Stimulated activated CD8-positive, alpha-beta memory T cell treated with anti-CD3 and anti-CD28 coated beads, Interleukin-7, amount 100 ng/mL, for 4 hours (primary cell): ENCODE data around the gene CFAP46.

Source experiments
- DNase-seq, 2 donors: peaks; one replicate each; pipeline ENCODE4 v3.0.0-alpha.2; 2020; ENCODE audit warnings: low read depth in 2 of 2

CFAP46 gene

DNA sequence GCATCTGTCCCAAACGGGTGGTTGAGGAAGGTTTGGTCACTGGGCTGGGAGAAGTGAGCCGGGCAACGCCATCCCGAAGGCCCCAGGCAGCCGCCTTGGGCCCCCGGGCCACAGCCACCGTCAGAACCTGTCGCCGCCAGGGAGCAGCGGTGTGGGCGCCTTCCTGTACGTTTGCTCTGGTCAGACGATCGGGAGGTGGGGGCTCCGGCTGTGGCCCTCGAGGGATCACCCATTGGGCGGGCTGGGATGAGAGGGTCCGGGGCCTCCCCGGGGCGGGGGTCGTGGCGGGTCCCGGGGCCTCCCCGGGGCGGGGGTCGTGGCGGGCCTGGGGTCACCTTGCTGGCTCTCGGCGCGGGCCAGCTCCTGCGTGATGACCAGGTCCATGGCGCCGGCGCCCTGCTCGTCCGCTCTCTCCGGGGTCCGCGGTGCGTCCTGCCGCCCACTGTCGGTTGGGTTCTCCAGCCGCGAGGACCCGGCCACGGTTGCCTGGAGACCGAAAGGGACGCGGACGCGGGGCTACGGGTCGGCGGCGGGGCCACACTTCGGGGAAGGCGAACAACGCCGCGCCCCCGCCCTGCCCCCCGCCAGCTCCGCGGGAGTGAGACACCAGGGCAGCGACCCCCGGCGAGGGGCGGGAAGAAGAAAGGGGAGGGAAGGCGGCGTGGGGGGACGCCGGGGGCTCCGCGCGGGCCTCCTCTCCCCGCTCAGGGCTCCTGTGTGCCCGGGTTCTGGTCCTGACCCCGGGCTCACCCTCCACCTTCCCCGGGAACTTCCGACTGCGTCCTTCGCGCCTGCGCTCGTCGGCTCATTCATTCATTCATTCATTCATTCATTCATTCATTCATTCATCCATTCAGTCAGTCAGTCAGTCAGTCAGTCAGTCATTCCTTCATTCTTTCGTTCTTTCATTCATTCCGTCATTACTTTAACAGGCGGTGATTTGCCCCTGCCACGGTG, at the start of gene CFAP46:
TSS of gene CFAP46 (minus strand) at position 470 of the 957 bp plus-strand sequence. CDS start at position 384, 86 bp downstream.
- no peak for DNase-seq

DNA sequence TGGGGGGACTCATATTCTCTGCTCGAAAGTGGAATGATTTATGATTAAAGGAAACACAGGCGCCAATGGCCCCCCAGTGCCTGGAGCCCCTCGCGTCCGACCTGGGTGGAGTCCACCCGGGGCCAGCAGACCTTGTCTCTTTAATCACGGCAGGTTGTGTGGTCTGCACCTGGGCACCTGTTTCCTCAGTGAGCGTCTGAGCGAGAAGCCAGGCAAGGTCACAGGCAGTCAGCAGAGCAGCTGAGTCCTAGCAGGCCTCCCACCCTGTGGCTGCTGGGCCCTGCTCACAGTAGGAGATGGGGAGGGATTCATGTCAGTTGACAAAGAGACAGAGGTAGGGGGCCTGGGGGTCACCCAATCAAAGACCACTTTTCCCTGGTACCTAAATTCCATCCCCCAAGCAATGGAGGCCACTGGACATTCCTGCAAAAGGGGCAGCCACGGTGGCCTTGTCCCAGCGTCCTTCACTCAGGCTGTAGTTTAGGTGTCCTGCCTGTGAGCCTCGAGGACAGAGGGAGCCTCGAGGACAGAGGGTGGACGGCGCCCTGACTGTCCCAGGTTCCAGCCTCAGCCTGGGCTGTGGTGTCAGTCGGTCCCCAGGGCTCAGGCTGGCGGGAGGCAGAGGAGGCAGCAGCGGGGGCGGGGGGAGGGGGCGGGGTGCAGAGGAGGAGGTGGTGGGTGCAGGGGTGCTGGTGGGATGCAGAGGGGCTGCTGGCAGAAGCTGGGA, 49.5 kb upstream of the CFAP46 start:
- no peak for DNase-seq

DNA sequence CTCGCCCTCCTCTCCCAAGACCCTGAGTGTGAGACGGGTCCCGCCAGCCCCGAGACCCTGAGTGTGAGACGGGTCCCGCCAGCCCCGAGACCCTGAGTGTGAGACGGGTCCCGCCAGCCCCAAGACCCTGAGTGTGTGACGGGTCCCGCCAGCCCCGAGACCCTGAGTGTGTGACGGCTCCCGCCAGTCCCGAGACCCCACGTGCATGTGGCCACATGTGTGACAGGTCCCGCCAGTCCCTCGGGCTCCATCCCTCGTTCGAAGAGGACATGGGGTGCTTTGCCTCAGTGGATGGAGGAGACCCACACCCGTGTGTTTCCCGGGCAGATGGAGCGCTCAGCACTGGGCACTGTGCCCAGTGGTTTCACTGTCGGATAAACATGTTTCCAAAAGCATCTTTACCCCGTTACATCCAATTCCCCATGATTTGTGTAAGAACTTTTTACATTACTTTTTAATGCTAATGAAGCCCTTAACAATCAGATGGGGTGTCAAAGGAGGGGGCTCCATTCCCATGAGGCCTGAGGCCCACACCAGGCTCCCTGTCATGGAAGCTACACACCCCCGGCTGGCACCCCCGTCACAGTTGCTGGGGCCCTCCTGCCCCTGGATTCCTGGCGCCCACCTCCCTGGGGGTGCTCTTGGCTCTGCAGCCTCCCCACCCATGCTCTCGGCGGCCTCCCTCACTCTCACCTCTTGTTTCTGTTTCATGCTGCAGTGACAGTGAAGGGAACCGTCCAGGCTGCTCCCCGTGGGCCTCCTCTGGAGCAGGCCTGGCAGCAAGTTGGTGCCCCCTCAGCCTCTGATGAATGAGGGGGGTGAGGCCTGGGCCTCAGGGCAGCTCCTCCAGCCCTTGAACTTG, 48.5 kb upstream of the CFAP46 start:
- DNase-seq, result no peak

DNA sequence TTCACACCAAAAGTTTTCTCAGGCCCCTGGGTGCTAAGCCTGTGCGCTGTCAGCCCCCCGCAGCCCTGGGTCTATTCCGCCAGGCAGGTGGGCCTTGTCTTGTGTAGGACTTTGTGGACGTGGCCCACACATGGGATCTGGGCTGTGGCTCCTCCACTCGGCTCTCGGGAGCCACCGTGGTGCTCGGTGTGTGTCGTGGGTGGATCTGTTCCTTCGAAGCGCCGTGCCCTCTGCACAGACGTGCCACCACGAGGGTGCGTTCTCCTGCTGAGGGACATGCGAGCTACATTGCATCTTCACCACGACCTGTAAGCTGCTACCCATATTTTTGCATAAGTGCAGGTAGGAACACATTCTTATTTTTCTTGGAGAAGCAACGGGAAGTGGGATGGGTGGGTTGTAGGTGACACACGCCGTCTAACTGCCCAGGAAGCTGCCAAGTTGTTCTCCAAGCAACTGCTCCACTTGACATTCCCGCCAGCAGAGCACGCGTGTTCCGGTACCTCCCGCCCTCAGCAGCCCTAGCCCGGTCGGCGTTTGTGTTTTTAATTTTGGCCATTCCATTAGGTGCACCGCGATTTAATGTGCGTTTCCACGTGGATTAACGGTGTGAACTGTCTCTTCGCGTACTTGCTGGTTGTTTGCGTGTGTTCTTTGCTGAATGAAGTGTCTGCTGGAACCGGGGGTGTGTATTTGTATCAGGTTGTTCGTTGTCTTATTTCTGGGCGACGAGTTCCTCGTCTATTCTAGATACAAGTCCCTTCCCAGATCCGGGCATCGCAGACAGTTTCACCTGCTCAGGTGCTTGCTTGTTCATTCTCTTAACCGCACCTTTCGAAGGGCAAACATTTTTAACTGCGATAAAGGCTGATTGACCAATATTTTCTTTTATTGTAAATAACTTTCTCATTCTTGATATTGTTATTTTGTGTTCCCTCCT, 47.4 kb upstream of the CFAP46 start:
- DNase-seq, result no peak

DNA sequence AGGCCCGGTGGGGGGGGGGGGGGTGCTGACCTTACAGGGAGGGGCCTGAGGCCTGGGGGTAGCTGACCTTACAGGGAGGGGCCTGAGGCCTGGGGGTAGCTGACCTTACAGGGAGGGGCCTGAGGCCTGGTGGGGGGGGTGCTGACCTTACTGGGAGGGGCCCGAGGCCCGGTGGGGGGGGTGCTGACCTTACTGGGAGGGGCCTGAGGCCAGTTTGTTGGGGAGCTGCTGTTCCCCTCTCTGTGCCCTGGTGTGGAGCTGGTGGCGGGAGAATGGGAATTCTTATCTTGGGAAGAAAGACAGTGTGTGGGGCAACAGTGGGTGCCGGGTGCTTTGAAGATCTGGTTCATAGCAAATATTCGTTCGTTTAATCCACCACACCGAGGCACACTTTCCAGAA, 46.6 kb upstream of the CFAP46 start:
- DNase-seq, result no peak

DNA sequence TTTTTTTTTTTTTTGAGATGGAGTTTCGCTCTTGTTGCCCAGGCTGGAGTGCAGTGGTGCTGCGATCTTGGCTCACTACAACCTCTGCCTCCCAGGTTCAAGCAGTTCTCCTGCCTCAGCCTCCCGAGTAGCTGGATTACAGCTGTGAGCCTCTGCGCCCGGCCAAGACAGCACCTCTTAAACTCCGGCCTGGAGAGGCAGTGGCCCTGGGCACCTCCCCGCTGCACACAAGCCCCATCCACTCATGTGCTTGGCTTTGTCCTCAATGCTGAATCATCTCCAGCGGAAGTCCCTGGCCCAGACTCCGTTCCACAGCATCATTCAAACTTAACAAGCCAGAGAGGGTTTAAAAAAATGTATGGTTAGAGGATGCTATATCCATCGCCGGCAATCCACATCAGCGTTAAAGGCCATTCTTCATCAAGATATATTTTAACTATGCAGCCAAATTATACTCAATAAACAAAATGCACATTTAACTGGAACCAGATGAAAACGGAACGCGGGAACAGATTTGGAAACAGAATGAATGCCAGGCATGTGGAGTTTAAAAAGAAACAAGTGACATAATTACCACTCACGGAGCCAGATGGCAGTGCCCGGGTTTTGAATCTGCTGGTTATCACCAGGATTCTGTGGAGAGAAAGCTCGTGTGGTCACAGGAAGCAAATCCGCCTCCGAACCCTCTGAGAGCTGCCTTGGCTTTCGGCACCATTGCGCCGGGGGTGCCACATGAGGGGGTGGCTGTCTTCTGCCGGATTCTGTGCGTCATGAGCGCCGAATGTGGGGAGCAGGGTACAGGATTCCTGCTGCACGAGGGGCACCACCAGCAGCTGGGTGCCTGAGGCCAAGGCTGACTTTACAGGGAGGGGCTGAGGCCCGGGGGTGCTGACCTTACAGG, 45.6 kb upstream of the CFAP46 start:
- no peak for DNase-seq

DNA sequence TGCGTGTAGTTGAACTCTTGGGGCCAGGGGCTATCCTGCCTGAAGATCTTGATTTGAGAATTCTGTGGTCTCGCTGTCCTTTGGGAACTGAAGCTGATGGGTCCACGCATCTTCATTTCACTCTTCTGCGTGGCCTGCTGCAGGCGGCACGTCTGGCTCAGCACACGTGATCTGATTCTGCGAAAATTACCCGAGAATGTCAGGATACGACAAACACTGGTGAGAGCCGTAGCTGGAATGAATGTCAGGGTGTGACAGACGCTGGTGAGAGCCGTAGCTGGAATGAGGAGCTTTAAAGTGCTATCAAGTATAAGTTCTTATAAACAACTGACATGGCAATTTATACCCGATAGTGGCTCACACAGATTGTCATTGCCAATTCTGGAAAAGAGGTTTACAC, 44.6 kb upstream of the CFAP46 start:
- no peak for DNase-seq

- no peak for DNase-seq
Measured at GRCh38 chr10:132986576-132986975, 44.2 kb upstream of the CFAP46 start.

DNA sequence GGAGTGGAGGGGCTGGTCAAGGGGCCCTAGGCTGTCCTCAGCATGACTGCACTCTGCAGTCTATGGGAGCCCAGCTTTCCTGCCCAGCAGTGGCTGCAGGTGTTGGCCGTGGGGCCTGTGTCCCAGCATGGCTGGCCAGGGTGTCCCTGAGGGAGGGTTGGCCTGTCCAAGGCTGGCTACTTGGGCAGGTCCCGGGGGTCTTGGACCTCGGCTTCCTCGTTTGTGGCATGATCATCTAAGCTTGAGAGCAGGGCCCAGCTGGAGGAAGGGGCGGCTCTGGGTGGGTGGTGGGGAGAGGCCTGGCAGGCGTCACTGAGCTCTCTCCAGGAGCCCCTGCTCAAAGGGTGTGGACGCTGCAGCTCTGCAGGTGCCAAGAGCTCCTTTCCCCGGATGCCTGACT, 43.7 kb upstream of the CFAP46 start:
- no peak for DNase-seq

DNA sequence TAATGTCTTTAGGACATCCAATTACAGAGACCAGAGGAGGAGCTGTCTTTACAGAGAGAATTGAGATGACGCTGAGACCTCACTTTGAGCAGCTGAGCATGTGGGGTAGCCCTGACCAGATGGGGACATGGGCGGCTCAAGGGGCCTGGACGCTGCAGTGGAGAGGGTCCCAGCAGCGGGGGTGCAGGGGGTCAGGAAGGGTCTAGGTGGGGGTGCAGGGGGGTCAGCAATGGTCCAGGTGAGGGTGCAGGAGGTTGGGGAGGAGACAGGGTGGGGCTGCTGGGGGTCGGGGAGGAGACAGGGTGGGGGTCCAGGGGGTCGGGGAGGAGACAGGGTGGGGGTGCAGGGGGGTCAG, 43.2 kb upstream of the CFAP46 start:
- no peak for DNase-seq

DNA sequence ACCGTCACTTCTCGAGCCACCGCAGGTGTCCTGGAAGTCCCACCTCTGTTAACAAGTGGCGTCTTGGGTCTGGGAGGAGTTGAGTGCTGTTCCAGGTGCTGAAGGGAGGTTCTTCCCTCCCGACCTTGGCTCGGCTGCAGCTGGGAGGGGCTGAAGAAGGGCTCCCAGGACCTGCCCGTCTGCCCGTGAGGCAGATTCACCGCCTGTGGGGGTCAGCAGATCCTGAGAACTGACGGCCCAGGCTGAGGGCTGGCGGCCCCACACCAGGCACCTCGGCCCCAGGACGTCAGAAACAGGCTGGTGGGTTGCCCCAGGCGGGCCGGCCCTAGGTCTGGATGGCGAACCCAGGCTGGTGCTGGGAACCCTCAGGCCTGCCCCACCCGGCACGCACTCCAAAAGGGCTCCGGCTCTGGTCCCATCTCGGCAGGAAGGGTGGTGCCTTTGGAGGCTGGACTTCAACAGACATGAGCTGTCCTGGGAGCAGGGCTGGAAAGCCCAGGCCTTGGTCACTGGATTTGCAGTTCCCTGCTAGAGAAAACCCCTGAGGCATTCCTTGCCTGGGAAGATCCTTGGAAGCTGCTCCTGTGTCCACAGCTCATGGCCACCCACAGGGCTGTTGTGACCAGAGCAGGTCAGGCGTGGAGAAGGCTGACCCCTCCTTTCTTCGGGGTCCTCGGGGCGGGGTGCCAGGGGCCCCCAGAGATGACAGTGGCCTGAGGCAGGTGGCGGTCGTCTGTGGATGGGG, 42.6 kb upstream of the CFAP46 start:
- no peak for DNase-seq

DNA sequence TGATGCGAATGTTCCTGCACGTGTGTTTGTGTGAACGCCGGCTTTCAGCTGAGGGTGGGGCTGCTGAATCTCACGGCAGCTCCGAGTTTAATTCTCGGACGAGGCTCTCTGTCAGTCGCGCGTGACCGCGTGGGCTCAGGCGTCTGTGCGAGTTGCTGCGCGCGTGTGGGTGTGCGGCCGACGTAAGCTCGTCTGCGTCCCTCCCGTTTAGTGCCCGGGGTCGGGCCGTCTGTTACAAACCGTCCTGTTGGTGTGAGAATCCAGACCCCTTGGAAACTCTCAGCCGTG, 41.6 kb upstream of the CFAP46 start:
- DNase-seq, result no peak

DNA sequence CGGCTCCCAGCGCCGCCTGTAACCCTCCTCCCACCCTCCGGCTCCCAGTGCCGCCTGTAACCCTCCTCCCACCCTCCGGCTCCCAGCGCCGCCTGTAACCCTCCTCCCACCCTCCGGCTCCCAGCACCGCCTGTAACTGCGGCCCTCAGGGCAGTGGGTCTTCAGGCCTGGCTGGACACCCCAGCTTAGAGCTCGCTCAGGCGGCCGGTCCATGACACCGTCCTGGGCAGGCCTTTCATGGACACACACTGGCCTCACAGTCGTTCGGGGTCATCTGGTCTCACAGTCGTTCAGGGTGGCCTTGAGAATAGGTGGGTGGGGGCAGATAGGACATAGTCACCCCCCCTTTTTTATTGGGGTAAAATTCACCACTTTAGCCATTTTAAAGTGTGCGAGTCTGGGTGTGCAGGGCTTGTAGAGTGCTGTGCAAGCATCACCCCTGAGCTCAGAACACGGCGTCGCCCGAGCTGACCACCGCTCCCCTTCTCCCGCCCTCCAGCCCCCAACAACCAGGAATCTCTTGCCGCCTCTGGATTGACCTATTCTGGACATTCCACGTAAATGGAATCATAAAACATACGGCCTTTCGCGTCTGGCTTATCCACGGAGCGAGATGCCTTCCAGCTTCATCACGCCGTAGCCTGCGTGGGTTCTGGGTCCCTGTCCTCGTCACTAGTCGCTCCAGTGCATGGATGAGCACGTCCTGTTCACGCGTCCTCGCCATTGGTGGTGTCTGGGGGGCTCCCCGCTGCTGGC, 41.1 kb upstream of the CFAP46 start:
- no peak for DNase-seq

GRCh38 chr10:132982301-132982989, 40.1 kb upstream of the CFAP46 start:
- no peak for DNase-seq

- DNase-seq, result no peak
Measured at GRCh38 chr10:132981746-132982145, 39.4 kb upstream of the CFAP46 start.

GRCh38 chr10:132981173-132981555, 38.8 kb upstream of the CFAP46 start:
- no peak for DNase-seq

GRCh38 chr10:132980426-132981172, 38.2 kb upstream of the CFAP46 start:
- no peak for DNase-seq
